ENCODE results near the gene INO80C. TPM values are rescaled to one million over a fixed set of nuclear protein-coding genes. Genes with fewer than 3 reads are reported as not detected.

INO80C gene
- total RNA-seq, 1 experiment from 2014 or later, result 51.1 TPM

DNA sequence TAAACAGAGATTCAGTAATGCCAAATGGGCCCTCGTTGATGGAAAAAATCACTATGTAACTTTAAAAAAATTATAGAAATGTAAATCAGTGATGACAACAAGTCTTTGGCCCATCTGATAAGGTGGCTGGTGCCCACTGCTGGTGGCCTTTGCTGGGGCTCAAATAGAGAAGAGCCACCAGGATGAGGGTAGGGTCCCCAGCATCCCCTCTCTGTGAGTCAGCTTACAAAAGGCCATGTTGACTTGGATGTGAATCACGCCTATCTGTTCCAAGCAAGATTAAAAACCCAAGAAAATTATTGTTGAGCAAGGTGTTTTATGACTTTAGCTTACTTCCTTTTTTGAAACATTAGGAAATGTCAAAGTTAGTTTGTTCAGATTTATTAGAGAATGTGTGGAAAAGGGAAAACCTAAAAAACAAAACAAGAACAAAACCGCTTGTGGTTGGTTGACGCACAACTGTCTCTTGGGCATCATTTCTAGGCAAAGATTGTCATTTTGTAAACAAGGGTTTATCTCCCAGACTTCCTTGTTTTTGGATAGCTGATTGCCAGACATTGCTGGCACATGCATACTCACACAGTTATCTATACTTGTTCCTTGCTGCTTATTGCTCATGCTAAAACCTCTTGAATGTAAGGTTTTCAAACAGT lies 66.9 kb downstream of the INO80C start:
- Histone ChIP-seq H3K4me2 (ENCODE audit: insufficient read depth, insufficient read length, low read length) (no peak overlapping the region), H3K4me1 (ENCODE audit: insufficient read depth, low read length) (no peaks in the 10 kb centered on the region), H3K27me3 (ENCODE audit: insufficient read depth, low read length) (no peaks in the 10 kb centered on the region), H2BK20ac (ENCODE audit: low read depth, low read length, poor library complexity, severe bottlenecking) (no peak overlapping the region), H2AK5ac (ENCODE audit: insufficient read length, low read length) (no peak overlapping the region), H3K9me3 (ENCODE audit: control insufficient read depth, low read depth, low read length) (no peaks in the 10 kb centered on the region), H3K18ac (ENCODE audit: insufficient read length, low read depth, low read length) (no peak overlapping the region), H3K4ac (ENCODE audit: low read depth, low read length) (no peak overlapping the region), H3K56ac (ENCODE audit: insufficient read length, low read depth, low read length) (no peak overlapping the region), H3K23ac (ENCODE audit: insufficient read length, low read depth, low read length) (no peak overlapping the region), H2BK15ac (ENCODE audit: low read depth, low read length) (no peak overlapping the region), H3K79me2 (ENCODE audit: insufficient read depth, low read length) (no peaks in the 10 kb centered on the region), H3K9ac (ENCODE audit: extremely low read depth, insufficient read length, low read length) (no peak overlapping the region), H4K20me1 (ENCODE audit: control insufficient read depth, insufficient read depth, insufficient read length) (no peaks in the 10 kb centered on the region), H2BK120ac (ENCODE audit: low read depth, low read length, poor library complexity, severe bottlenecking) (no peak overlapping the region), H3K27ac (ENCODE audit: insufficient read length, low read depth, low read length) (no peak overlapping the region), H2BK5ac (ENCODE audit: insufficient read length, low read length) (no peak overlapping the region), H3K23me2 (ENCODE audit: insufficient read length, low read depth, low read length, poor library complexity, severe bottlenecking) (no peaks in the 10 kb centered on the region), H4K91ac (ENCODE audit: insufficient read length, low read depth, low read length) (no peak overlapping the region), H4K5ac (ENCODE audit: insufficient read length, low read depth, low read length) (no peak overlapping the region), H3K14ac (ENCODE audit: insufficient read depth, low read length) (no peak overlapping the region), H4K8ac (replicated peaks; ENCODE audit: insufficient read length, low read depth, low read length) (no peak overlapping the region), H2AFZ (ENCODE audit: low read length) (no peak overlapping the region), H2BK12ac (ENCODE audit: insufficient read length, low read depth, low read length) (no peak overlapping the region), H3K79me1 (ENCODE audit: insufficient read depth, low read depth, low read length, poor library complexity, severe bottlenecking) (no peaks in the 10 kb centered on the region), H3T11ph (ENCODE audit: low read length) (no peak overlapping the region)
- Mint-ChIP-seq H3K27me3 (ENCODE audit: low read depth) (no peaks in the 10 kb centered on the region), H3K4me1 (peaks cover 0 to 3% of the 10 kb centered on the region in 2 experiments; a peak in 1 of 4 replicates), H3K4me3 (no peak overlapping the region), H3K27ac (no peak overlapping the region), H3K9me3 (no peaks in the 10 kb centered on the region), H3K36me3 (ENCODE audit: insufficient read depth in 1 of 3, low read depth in 3 of 3) (no peaks in the 10 kb centered on the region; a peak in 1 of 7 replicates)
- DNase-seq, result no peak
- TF ChIP-seq, protein P1, sequence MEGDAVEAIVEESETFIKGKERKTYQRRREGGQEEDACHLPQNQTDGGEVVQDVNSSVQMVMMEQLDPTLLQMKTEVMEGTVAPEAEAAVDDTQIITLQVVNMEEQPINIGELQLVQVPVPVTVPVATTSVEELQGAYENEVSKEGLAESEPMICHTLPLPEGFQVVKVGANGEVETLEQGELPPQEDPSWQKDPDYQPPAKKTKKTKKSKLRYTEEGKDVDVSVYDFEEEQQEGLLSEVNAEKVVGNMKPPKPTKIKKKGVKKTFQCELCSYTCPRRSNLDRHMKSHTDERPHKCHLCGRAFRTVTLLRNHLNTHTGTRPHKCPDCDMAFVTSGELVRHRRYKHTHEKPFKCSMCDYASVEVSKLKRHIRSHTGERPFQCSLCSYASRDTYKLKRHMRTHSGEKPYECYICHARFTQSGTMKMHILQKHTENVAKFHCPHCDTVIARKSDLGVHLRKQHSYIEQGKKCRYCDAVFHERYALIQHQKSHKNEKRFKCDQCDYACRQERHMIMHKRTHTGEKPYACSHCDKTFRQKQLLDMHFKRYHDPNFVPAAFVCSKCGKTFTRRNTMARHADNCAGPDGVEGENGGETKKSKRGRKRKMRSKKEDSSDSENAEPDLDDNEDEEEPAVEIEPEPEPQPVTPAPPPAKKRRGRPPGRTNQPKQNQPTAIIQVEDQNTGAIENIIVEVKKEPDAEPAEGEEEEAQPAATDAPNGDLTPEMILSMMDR (conservative IDR thresholded peaks at IDR 0.05), result no peak
- no CpG with 5 or more reads among the region's 4 CpGs for WGBS (ENCODE audit: extremely low coverage, insufficient read length, low lambda C conversion rate)
